ENCODE data around the gene CHRNA5.

DNA sequence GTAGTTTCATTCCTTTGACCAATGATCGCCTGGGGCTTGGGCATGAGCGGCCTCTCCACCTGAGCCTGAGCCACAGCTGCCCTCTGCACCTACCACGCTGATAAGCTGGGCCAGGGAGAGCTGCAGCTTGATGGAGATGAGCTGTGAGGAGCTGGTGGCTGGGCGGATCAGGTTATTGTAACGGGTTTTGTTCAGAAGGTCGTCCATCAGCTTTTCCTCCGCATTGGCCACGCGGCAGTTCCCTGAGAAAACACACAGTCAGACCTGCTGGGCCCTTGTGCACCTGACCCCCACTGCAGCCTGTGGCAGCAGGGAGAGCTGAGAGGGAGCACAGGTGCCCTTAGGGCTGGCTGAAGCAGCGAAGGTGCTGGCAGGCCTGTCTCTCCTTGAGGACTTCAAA is 70.0 kb downstream of the CHRNA5 start:
- TF ChIP-seq POLR2A (IDR thresholded peaks at IDR 0.05; ENCODE audit: low read depth, low read length) (no peak), POLR2AphosphoS5 (IDR thresholded peaks at IDR 0.05; ENCODE audit: low read depth, low read length) (no peak), TAF1 (IDR thresholded peaks at IDR 0.05; ENCODE audit: low read depth, low read length) (no peak), PAX5 (IDR thresholded peaks at IDR 0.05; ENCODE audit: insufficient read depth, low read length, severe bottlenecking) (no peak), SPI1 (IDR thresholded peaks at IDR 0.05; ENCODE audit: low read depth, low read length) (no peak)
